ENCODE data around the gene MECP2. TPM values are rescaled to one million over a fixed set of nuclear protein-coding genes. Genes with fewer than 3 reads are reported as not detected.
A peak's percentile ranks its signal among the peaks of the same experiment; 100 is the strongest.

Gene MECP2
- total RNA-seq, 2 experiments from 2014 or later: 80.7 to 83.0 TPM

- no peak for DNase-seq
- Mint-ChIP-seq H3K9me3 (no peaks in the 10 kb centered on the region), H3K27me3 (no peaks in the 10 kb centered on the region), H3K36me3 (ENCODE audit: low read depth) (peaks cover 44% of the 10 kb centered on the region), H3K27ac (no peak overlapping the region), H3K4me1 (peaks cover 23% of the 10 kb centered on the region), H3K4me3 (no peak overlapping the region)
- ChIA-PET CTCF (interaction anchor here (0.9 kb wide), 1 partner anchor 17 kb away, joined by 3 read pairs; no protein-coding TSS in a partner anchor), POLR2A (no interaction called here)
Observed at GRCh38 chrX:154049209-154050112, 48.1 kb downstream of the MECP2 start.

GRCh38 chrX:154048398-154048797 is 49.1 kb downstream of the MECP2 start:
- Mint-ChIP-seq H3K4me1 (peaks cover 26% of the 10 kb centered on the region), H3K27me3 (no peaks in the 10 kb centered on the region), H3K9me3 (no peaks in the 10 kb centered on the region), H3K4me3 (no peak overlapping the region), H3K36me3 (ENCODE audit: low read depth) (peaks cover 48% of the 10 kb centered on the region), H3K27ac (no peak overlapping the region)
- no peak for DNase-seq
- ChIA-PET CTCF (interaction anchor here (0.9 kb wide), 1 partner anchor 18 kb away, joined by 3 read pairs; no protein-coding TSS in a partner anchor), POLR2A (interaction anchor here (1.2 kb wide), 1 partner anchor 26 kb away, joined by 3 read pairs; no protein-coding TSS in a partner anchor)

DNA sequence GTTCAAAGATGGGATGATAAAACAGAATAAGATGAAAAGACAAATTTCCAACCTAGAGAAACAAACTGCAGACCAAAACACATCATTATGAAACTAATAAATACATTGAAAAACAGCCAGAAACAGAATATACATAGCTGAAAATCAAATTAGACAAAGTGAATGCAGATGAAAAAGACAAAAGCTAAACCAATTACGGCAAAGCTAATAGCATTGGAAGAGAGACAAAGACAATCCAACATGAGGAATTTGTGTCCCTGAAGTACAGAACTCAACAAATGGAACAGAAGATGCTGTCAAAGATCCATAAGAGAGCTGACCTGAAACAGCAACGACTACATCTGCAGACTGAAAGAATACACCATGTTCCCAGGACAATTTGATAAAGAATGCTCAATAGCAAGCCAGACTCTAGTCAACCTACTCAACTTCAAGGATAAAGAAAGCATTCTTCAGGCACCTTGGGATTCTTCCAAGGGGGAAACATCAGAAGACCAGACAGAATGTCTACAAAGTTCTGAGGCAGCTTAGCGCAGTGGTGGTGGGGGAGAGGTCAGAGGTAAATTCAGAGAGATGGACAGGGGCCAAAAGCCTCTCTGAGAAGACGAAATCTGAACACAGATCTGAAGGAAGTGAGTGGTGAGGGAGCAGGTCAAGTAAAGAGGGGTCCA is 50.4 kb downstream of the MECP2 start:
- ChIA-PET POLR2A (interaction anchor here (1.2 kb wide), 1 partner anchor 28 kb away, joined by 3 read pairs; no protein-coding TSS in a partner anchor), CTCF (no interaction called here)
- Mint-ChIP-seq H3K27ac (no peak overlapping the region), H3K9me3 (no peaks in the 10 kb centered on the region), H3K4me1 (peaks cover 24% of the 10 kb centered on the region), H3K36me3 (ENCODE audit: low read depth) (peaks cover 48% of the 10 kb centered on the region), H3K4me3 (no peak overlapping the region), H3K27me3 (no peaks in the 10 kb centered on the region)
- no peak for DNase-seq

- Mint-ChIP-seq H3K36me3 (ENCODE audit: low read depth) (peaks cover 48% of the 10 kb centered on the region), H3K9me3 (no peaks in the 10 kb centered on the region), H3K27me3 (no peaks in the 10 kb centered on the region), H3K4me1 (peaks cover 23% of the 10 kb centered on the region), H3K4me3 (no peak overlapping the region), H3K27ac (no peak overlapping the region)
- DNase-seq: no peak
- POLR2A ChIA-PET: no interaction called here
- CTCF ChIA-PET: no interaction called here
Observed at GRCh38 chrX:154046031-154046781, 51.3 kb downstream of the MECP2 start.

GRCh38 chrX:154044091-154044490 is 53.4 kb downstream of the MECP2 start:
- CTCF ChIA-PET: no interaction called here
- POLR2A ChIA-PET: no interaction called here
- H3K4me3 Mint-ChIP-seq: no peak overlapping the region

DNA sequence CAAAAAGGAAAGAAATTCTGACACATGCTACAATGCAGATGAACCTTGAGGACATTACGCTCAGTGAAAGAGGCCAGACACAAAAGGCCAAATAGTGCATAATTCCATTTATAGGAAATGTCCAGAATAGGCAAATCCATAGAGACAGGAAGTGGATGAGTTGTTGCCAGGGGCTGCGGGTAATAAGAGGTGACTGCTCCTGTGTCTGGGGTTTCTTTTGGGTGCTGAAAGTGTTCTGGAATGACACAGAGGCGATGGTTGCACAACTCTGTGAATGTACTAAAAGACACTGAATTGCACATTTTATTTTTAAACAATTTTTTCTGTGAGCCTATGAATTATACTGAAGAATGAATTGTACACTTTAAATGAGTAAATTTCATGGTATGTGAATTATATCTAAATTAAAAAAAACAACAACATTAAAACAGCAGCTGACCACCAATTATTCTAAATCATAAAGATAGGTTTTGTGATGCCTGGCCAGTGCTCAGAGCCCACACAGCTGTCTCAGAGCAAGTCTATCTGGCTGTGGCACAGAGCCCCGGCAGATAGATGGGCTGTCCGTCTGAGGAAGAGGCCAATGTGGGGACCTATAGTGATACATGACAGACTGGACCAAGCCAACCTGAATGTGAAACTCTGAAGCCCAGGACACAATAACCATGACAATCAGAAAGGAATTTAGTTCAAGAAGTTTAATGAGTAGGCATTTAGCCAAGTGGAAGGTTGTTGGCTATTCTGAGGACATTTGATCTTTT is 54.3 kb downstream of the MECP2 start:
- Mint-ChIP-seq H3K27ac (no peak overlapping the region), H3K4me3 (no peak overlapping the region), H3K4me1 (peaks cover 30% of the 10 kb centered on the region), H3K9me3 (no peaks in the 10 kb centered on the region), H3K36me3 (ENCODE audit: low read depth) (peaks cover 33% of the 10 kb centered on the region), H3K27me3 (no peaks in the 10 kb centered on the region)
- ChIA-PET POLR2A (no interaction called here), CTCF (no interaction called here)
- DNase-seq: no peak

More at GRCh38 chrX:154044091-154044490, 53.4 kb downstream of the MECP2 start:
- Mint-ChIP-seq H3K36me3 (ENCODE audit: low read depth) (peaks cover 40% of the 10 kb centered on the region), H3K9me3 (no peaks in the 10 kb centered on the region), H3K27me3 (no peaks in the 10 kb centered on the region), H3K27ac (no peak overlapping the region), H3K4me1 (peaks cover 28% of the 10 kb centered on the region)
- no peak for DNase-seq

- Mint-ChIP-seq H3K27me3 (no peaks in the 10 kb centered on the region), H3K4me3 (no peak overlapping the region), H3K9me3 (no peaks in the 10 kb centered on the region), H3K27ac (no peak overlapping the region), H3K36me3 (ENCODE audit: low read depth) (peaks cover 28% of the 10 kb centered on the region), H3K4me1 (peaks cover 35% of the 10 kb centered on the region)
- POLR2A ChIA-PET: interaction anchor here (1.9 kb wide), 1 partner anchor 20 kb away, joined by 5 read pairs; no protein-coding TSS in a partner anchor
- DNase-seq: no peak
- CTCF ChIA-PET: interaction anchor here (1.7 kb wide), 1 partner anchor 11 kb away, joined by 4 read pairs; no protein-coding TSS in a partner anchor
Observed at GRCh38 chrX:154040863-154041262, 56.7 kb downstream of the MECP2 start.

DNA sequence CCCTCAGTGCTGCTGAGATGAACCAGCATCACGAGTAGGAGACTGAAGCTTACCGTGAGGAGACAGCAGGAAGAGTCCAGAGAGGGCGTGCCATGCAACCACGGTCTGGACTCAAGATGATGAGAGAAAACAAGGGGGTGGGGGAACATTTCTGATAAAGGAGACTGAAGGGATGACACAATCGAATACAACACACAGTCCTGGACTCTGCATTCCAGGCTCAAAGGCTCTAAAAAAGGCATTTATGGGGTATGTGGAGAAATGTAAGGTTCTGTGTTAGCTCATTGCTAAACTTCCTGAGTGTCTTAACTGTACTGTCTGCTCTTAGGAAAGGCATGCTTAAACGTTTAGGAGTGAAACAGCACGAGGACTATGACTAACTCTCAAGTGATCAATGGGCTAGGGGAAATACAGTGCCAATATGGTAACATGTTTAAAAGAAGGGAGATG is 57.2 kb downstream of the MECP2 start:
- POLR2A ChIA-PET: interaction anchor here (1.1 to 1.9 kb wide), 2 partner anchors 20 to 26 kb away, joined by 3 to 5 read pairs; no protein-coding TSS in a partner anchor

GRCh38 chrX:154039577-154039976 is 57.9 kb downstream of the MECP2 start:
- Mint-ChIP-seq H3K9me3 (no peaks in the 10 kb centered on the region), H3K36me3 (ENCODE audit: low read depth) (peaks cover 28% of the 10 kb centered on the region), H3K4me1 (peaks cover 37% of the 10 kb centered on the region), H3K27me3 (no peaks in the 10 kb centered on the region), H3K27ac (no peak overlapping the region), H3K4me3 (no peak overlapping the region)
- CTCF ChIA-PET: no interaction called here
- POLR2A ChIA-PET: interaction anchor here (1.1 to 1.9 kb wide), 2 partner anchors 19 to 27 kb away, joined by 3 to 5 read pairs; no protein-coding TSS in a partner anchor
- no peak for DNase-seq

More for the DNA sequence above, 57.2 kb downstream of the MECP2 start:
- Mint-ChIP-seq H3K27me3 (no peaks in the 10 kb centered on the region), H3K4me3 (no peak overlapping the region), H3K9me3 (no peaks in the 10 kb centered on the region), H3K36me3 (ENCODE audit: low read depth) (peaks cover 28% of the 10 kb centered on the region), H3K27ac (no peak overlapping the region), H3K4me1 (peaks cover 35% of the 10 kb centered on the region)
- no peak for DNase-seq
- CTCF ChIA-PET: interaction anchor here (1.7 kb wide), 1 partner anchor 12 kb away, joined by 4 read pairs; no protein-coding TSS in a partner anchor

DNA sequence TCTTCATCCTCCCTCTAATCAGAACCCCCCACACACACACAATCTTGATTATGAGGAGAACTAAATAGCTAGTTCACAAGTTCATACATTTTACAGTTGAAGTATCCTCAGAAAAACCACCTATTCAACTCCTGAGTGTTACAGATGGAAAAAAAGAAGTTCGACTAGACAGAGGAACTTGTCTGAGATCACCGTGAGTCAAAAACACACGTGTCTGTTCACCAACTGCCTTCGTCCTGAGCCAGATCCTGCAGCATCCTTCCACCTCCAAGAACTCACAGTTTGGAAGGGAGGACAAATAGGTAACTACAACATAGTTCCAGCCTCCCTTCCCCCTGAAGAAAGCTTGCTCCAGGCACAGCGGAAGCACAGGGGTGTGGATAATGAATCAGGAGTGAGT is 58.9 kb downstream of the MECP2 start:
- ChIA-PET POLR2A (no interaction called here), CTCF (no interaction called here)
- no peak overlapping the region for H3K4me3 Mint-ChIP-seq
- DNase-seq: no peak
- peaks cover 34% of the 10 kb centered on the region for H3K4me1 Mint-ChIP-seq
- H3K27me3 Mint-ChIP-seq: no peaks in the 10 kb centered on the region
- no peak overlapping the region for H3K27ac Mint-ChIP-seq
- no peaks in the 10 kb centered on the region for H3K9me3 Mint-ChIP-seq
- peaks cover 23% of the 10 kb centered on the region for H3K36me3 Mint-ChIP-seq (ENCODE audit: low read depth)

DNA sequence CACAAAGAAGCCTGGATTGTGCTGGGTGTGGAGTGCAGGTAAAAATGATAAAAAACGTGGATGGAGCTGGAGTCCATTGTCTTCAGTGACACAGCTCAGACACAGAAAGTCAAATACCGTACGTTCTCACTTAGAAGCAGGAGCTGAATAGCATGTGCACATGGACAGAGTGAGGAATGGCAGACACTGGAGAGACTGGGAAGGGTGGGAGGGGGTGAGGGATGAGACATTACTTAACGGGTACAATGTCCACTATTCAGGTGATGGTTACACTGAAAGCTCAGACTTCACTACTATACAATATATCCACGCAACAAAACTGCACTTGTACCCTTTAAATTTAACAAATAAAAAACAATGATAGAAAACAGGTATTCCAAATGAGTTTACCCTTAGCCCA is 59.8 kb downstream of the MECP2 start:
- DNase-seq: no peak
- Mint-ChIP-seq H3K36me3 (ENCODE audit: low read depth) (peaks cover 22% of the 10 kb centered on the region), H3K9me3 (no peaks in the 10 kb centered on the region), H3K27ac (no peak overlapping the region), H3K4me3 (no peak overlapping the region), H3K27me3 (no peaks in the 10 kb centered on the region), H3K4me1 (peaks cover 34% of the 10 kb centered on the region)
- POLR2A ChIA-PET: no interaction called here
- CTCF ChIA-PET: no interaction called here

DNA sequence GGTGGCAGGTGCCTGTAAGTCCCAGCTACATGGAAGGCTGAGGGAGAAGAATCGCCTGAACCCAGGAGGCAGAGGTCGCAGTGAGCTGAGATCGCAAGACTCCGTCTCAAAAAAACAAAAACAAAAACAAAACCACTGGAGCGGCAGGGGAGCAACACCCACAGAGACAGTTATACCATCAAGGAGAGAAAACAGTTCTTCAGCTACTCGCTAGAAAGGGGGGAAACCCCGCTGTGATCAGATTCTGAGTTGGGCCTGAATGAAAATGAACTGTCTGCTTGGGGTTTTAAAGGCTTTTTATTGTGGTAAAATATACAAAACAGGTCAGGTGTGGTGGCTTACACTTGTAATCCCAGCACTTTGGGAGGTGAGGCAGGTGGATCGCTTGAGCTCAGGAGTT is 61.0 kb downstream of the MECP2 start:
- Mint-ChIP-seq H3K27me3 (no peaks in the 10 kb centered on the region), H3K27ac (no peak overlapping the region), H3K36me3 (ENCODE audit: low read depth) (peaks cover 32% of the 10 kb centered on the region), H3K4me1 (peaks cover 32% of the 10 kb centered on the region), H3K9me3 (no peaks in the 10 kb centered on the region), H3K4me3 (no peak overlapping the region)
- peak; percentile 18 for DNase-seq
- ChIA-PET POLR2A (interaction anchor here (0.9 to 1.2 kb wide), 2 partner anchors 9 to 34 kb away, joined by 3 read pairs; no protein-coding TSS in a partner anchor), CTCF (no interaction called here)

Measured in activated CD4-positive, alpha-beta memory T cell treated with anti-CD3 and anti-CD28 coated beads, Interleukin-2, amount 10 ng/mL, durations not matched to agents 7 days and 5 days (primary cell).